Progenitor cell of endocrine pancreas (in vitro differentiated cells): ENCODE measurements around the gene RRP12. TPM values are rescaled to one million over a fixed set of nuclear protein-coding genes. Genes with fewer than 3 reads are reported as not detected.

Experiments
- DNase-seq: peaks from one replicate; pipeline ENCODE4 v3.0.0; 2021; ENCODE audit warnings: low spot score; ENCODE audit not compliant: unreplicated experiment
- H3K27ac Mint-ChIP-seq: 2 replicates; pipeline ENCODE4 v1.8.0; 2021; ENCODE audit warnings: mild to moderate bottlenecking, moderate library complexity, mixed read lengths
- H3K27me3 Mint-ChIP-seq: 2 replicates; pipeline ENCODE4 v1.8.0; 2021; ENCODE audit warnings: mixed read lengths
- H3K36me3 Mint-ChIP-seq: 2 replicates; pipeline ENCODE4 v1.8.0; 2022; ENCODE audit warnings: mixed read lengths; ENCODE audit not compliant: insufficient read depth
- H3K4me1 Mint-ChIP-seq: 2 replicates; pipeline ENCODE4 v1.8.0; 2021; ENCODE audit warnings: low read depth, mixed read lengths
- H3K4me3 Mint-ChIP-seq: 2 replicates; pipeline ENCODE4 v1.8.0; 2021; ENCODE audit warnings: low read depth, mild to moderate bottlenecking, moderate library complexity, mixed read lengths
- H3K9me3 Mint-ChIP-seq: 2 replicates; pipeline ENCODE4 v1.8.0; 2021; ENCODE audit warnings: low read depth, mixed read lengths
- long read RNA-seq: library from polyadenylated mRNA; unstranded; transcript quantifications from one replicate; pipeline ENCODE4 v2.0.0, GENCODE V29; 2020
- total RNA-seq: library from RNA; stranded (reverse); gene quantifications from 2 replicates; pipeline ENCODE4 v1.2.1, GENCODE V29; 2021
- TF ChIP-seq, protein P1 (sequence below): fragments of 200-600 bp; sonication (generic); IDR thresholded peaks from one replicate; pipeline ENCODE4 v1.5.0; 2021; ENCODE audit warnings: antibody characterized with exemption, mild to moderate bottlenecking; ENCODE audit not compliant: unreplicated experiment

Gene RRP12, protein sequence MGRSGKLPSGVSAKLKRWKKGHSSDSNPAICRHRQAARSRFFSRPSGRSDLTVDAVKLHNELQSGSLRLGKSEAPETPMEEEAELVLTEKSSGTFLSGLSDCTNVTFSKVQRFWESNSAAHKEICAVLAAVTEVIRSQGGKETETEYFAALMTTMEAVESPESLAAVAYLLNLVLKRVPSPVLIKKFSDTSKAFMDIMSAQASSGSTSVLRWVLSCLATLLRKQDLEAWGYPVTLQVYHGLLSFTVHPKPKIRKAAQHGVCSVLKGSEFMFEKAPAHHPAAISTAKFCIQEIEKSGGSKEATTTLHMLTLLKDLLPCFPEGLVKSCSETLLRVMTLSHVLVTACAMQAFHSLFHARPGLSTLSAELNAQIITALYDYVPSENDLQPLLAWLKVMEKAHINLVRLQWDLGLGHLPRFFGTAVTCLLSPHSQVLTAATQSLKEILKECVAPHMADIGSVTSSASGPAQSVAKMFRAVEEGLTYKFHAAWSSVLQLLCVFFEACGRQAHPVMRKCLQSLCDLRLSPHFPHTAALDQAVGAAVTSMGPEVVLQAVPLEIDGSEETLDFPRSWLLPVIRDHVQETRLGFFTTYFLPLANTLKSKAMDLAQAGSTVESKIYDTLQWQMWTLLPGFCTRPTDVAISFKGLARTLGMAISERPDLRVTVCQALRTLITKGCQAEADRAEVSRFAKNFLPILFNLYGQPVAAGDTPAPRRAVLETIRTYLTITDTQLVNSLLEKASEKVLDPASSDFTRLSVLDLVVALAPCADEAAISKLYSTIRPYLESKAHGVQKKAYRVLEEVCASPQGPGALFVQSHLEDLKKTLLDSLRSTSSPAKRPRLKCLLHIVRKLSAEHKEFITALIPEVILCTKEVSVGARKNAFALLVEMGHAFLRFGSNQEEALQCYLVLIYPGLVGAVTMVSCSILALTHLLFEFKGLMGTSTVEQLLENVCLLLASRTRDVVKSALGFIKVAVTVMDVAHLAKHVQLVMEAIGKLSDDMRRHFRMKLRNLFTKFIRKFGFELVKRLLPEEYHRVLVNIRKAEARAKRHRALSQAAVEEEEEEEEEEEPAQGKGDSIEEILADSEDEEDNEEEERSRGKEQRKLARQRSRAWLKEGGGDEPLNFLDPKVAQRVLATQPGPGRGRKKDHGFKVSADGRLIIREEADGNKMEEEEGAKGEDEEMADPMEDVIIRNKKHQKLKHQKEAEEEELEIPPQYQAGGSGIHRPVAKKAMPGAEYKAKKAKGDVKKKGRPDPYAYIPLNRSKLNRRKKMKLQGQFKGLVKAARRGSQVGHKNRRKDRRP (N-terminal part only)
- total RNA-seq, result 33.5 and 36.6 TPM in 2 replicates
- long read RNA-seq, full-length matches to known transcripts, result 29 of 59 reads
- long read RNA-seq, partial matches to known transcripts, result 21 of 59 reads
- long read RNA-seq, other reads (novel, unspliced or antisense), result 9 of 59 reads

DNA sequence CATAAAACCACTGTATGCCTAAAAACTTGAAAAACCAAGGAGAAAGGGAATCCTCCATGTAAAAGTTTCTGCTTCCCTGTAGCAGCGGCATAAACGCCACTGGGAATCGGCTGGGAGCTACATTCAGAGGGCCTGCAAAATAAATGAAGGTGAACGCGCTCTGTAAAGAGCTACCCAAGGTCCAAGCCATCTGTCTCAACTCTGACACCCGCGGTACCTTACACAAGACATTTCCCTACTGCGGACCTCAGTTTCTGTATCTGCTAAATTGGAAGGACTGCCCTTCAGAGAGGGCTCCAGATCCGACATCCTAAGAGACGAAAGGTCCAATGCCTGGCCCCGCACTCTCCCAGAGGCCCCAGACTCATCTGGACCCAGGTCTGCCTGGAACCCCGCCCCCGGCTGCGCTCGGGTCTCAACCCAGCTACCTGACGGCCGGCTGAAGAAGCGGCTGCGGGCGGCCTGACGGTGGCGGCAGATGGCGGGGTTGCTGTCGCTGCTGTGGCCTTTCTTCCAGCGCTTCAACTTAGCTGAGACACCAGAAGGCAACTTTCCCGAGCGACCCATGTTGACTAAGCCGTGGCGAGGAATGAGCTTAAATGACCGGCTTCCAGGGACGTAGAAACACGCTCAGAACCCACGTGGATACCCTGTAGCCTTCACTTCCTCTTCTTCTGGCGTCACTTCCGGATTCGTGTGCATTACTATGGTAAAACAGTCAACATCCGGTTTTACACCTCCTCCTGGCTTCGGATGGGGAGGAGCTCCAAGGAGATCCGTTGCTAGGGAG lies at the start of gene RRP12:
RRP12 (minus strand) TSS at position 676 of the 790 bp plus-strand sequence; CDS start at position 567, 109 bp downstream.
- Mint-ChIP-seq H3K9me3 (no peaks in the 10 kb centered on the region), H3K4me1 (peaks cover 13% of the 10 kb centered on the region), H3K4me3 (peak within 1 kb of the TSS; percentile 94), H3K36me3 (peaks cover 3% of the 10 kb centered on the region), H3K27me3 (peaks cover 4% of the 10 kb centered on the region), H3K27ac (peak within 1 kb of the TSS; percentile 95)
- TF ChIP-seq, protein P1, sequence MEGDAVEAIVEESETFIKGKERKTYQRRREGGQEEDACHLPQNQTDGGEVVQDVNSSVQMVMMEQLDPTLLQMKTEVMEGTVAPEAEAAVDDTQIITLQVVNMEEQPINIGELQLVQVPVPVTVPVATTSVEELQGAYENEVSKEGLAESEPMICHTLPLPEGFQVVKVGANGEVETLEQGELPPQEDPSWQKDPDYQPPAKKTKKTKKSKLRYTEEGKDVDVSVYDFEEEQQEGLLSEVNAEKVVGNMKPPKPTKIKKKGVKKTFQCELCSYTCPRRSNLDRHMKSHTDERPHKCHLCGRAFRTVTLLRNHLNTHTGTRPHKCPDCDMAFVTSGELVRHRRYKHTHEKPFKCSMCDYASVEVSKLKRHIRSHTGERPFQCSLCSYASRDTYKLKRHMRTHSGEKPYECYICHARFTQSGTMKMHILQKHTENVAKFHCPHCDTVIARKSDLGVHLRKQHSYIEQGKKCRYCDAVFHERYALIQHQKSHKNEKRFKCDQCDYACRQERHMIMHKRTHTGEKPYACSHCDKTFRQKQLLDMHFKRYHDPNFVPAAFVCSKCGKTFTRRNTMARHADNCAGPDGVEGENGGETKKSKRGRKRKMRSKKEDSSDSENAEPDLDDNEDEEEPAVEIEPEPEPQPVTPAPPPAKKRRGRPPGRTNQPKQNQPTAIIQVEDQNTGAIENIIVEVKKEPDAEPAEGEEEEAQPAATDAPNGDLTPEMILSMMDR, result peak; percentile 23
- DNase-seq, result peak; percentile 42

DNA sequence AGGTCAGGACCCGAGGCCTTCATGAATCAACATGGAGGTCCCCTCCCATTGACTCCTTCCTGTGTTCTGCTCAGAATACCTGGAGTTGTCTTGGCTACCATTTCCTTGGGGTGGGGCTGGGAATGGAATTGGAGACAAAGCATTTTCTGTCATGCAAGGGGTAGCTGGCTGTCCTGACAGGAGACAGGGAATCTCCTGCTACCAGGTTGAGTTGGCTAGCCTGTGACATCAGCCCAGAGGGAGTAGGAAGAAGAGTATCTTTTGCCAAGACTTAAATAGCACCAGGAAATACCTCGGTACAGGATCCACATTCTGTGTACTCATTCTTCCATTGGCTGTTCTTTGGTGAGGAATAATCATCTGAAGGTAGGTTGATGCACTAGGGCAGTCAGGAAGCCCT lies 49.7 kb upstream of the RRP12 start:
- no peak overlapping the region for H3K4me3 Mint-ChIP-seq
- H3K27me3 Mint-ChIP-seq, result no peaks in the 10 kb centered on the region
- peaks cover 28% of the 10 kb centered on the region for H3K4me1 Mint-ChIP-seq
- H3K36me3 Mint-ChIP-seq, result peaks cover 8% of the 10 kb centered on the region
- no peaks in the 10 kb centered on the region for H3K9me3 Mint-ChIP-seq
- TF ChIP-seq, protein P1, result no peak
- no peak for DNase-seq
- H3K27ac Mint-ChIP-seq, result no peak overlapping the region

DNA sequence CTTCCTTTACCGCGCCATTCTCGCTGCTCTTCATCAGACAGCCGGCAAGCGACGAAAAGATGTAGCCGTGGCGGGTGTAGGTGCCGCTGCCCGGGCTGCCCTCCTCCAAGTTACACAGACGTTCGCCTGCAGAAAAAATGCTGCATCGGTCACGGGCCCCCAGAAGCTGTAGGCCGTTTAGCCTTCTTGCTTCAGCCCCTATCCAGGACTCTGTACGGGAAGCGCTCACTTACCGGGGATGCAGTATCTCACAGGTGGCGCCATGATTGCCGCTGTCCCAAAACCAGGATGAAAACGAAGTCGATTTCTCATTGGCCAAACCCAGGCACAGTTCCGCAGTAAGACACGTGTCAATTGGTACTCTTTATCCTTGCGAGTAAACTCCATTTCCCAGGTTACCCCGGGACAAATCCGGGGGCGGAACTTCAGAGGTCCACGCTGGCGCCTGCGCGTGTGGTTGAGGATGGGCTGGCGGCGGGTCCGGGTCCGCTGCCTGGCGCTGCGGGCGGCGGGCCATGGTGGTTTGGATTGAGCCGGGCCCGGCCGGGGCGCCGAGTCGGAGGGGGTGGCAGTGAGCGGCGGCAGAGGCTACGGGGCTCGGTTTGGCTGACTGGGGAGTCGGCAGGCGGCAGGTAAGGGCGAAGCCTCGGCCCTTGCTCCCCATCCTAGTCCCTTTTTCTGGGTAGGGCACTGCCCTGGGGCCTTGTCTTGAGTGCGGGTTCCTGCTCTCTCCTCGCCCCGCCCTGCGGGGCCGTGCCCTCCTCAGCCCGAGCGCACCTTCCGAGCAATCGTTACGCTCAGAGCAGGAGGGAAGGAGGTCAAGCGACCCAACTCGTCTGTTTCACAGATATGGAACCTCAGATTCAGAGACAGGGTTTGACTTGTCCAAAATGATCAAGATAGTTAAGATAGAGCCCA lies 44.8 kb upstream of the RRP12 start, which contains the start of the genes EXOSC1 and ZDHHC16:
EXOSC1 (minus strand) TSS at position 285 of the 918 bp plus-strand sequence; CDS start at position 264, 21 bp downstream.
ZDHHC16 (plus strand) TSS at position 454 of the 918 bp plus-strand sequence. CDS start 5,501 bp downstream, outside the sequence.
- Mint-ChIP-seq H3K27ac (peak within 1 kb of the TSS; percentile 94), H3K36me3 (peaks cover 10% of the 10 kb centered on the region), H3K27me3 (no peaks in the 10 kb centered on the region), H3K4me1 (peaks cover 35% of the 10 kb centered on the region), H3K4me3 (peak within 1 kb of the TSS; percentile 99), H3K9me3 (no peaks in the 10 kb centered on the region)
- peak; percentile 76 for DNase-seq
- TF ChIP-seq, protein P1, result no peak

DNA sequence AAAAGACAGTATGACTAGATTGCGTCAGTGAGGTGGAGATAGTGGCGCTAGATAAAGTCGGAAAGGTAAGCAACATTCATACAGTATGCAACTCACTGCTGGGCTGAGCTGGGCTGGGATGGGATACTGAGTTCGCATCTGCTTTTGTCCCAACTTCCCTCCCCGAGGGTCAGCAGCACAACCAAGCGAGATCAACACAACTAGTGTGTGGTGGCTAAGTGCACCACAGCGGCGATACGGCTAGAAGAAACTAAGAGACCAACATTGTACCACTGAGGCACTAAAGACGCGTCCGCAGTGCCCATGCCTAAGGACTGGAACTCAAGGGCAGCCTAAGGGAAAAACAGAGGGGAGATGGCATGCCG lies 44.2 kb upstream of the RRP12 start:
- peak overlapping the region; percentile 86 for H3K27ac Mint-ChIP-seq
- H3K4me1 Mint-ChIP-seq, result peaks cover 31% of the 10 kb centered on the region

More for the DNA sequence above, 44.2 kb upstream of the RRP12 start:
- Mint-ChIP-seq H3K36me3 (peaks cover 9% of the 10 kb centered on the region), H3K9me3 (no peaks in the 10 kb centered on the region), H3K4me3 (peak overlapping the region; percentile 99), H3K27me3 (no peaks in the 10 kb centered on the region)
- TF ChIP-seq, protein P1, result no peak
- no peak for DNase-seq
